GM19468 (cell line): ENCODE measurements around the gene DCTN2.

Source experiments
- ATAC-seq: cut with Tn5 transposase; IDR thresholded peaks from one replicate; pipeline ENCODE4 v1.9.1; 2021; ENCODE audit warnings: mild to moderate bottlenecking, moderate library complexity, moderate number of reproducible peaks; ENCODE audit not compliant: unreplicated experiment; ENCODE audit errors: extremely low read depth

DCTN2 gene

GRCh38 chr12:57550641-57551549 lies 3.9 kb upstream of the DCTN2 start:
- no peak for ATAC-seq

- ATAC-seq = no peak
Observed at GRCh38 chr12:57549909-57550640, 3.1 kb upstream of the DCTN2 start, which contains the start of gene KIF5A. Gene KIF5A, plus strand, starts transcription at chr12:57550044. Its CDS starts 228 bp downstream, at chr12:57550272.

- no peak for ATAC-seq
Observed at GRCh38 chr12:57549203-57549908, 2.4 kb upstream of the DCTN2 start.

GRCh38 chr12:57548488-57548887 lies 1.5 kb upstream of the DCTN2 start:
- no peak for ATAC-seq

- no peak for ATAC-seq
Observed at GRCh38 chr12:57548013-57548315, 972 bp upstream of the DCTN2 start.

DNA sequence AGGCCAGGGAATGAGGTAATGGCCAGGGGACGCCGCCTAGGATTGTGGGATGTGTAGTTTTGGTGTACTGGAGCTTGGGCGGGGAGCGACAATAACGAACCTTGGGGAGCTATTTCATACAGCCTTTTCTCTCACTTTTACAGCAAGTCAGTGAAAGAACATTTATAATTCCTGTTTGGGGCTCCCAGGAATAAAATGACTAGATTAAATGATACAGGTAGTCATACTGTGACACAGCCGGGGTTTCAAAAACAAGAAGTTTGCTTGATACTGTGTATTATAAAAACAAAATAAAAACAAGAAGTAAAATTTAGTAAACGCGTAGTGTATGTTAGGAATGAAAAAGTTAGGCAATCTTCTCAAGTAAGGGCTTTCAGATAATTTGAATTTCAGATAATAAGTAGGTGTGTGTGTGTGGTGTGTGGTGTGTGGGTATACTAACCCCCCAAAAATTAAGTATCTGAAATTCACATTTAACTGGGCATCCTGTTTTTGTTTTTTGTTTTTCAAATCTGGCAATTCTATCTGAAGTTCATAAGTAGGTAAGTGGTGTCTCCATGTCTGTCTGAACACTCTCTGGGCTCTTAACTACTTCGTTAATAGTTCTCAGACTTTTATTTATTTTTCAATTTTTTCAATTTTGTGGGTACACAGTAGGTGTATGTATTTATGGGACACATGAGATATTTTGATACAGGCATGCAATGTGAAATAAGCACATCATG lies 458 bp upstream of the DCTN2 start:
- no peak for ATAC-seq

DNA sequence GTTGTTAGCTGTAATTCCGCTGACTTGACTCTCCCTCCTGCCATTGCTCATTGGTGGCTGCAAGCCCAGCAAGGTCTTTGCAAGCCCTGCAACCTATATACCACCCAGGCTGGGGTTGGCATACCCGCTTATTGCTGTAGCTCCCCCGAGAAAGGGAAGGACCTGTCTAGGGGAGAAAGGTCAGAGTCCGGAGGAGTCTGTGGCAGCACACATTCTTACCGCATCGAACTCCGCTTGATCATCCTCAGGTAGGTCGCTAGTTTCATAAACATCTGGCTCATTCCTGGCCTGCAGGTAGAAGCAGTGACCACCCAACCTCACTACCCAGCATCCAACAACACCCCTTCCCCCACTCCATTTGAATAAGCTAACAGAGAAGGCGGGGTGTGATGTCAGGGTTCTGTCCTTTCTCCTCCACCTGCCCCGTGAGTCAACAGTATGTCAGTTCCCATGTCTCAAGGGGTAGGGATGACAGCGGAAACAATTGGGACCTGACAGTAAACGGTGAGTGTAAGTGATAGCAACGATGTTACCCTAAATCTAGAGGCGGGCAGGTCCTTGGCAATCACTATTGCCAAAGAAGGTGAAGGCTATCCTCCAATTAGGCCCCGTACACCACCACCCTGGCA lies 1.1 kb downstream of the DCTN2 start:
- no peak for ATAC-seq

GRCh38 chr12:57543581-57543980 lies 3.4 kb downstream of the DCTN2 start:
- ATAC-seq = no peak

DNA sequence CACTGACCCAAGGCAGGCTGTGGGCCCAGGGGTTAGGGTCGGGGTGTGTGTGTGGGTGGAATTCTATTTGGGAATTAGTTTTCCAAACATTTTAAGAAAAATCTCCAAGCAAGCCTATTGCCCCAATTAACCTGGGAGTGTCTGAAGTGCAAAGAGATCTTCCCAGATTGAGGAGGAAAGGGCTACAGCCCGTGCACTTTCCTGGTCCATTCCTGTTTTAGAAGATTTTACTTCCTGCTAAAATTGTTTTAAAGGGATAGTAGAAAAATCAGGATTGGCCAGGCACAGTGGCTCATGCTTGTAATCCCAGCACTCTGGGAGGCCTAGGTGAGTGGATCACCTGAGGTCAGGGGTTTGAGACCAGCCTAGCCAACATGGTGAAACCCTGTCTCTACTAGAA lies 5.3 kb downstream of the DCTN2 start:
- ATAC-seq = no peak

GRCh38 chr12:57541001-57541400 lies 6.0 kb downstream of the DCTN2 start:
- no peak for ATAC-seq

- no peak for ATAC-seq
Observed at GRCh38 chr12:57539134-57539768, 7.7 kb downstream of the DCTN2 start.

DNA sequence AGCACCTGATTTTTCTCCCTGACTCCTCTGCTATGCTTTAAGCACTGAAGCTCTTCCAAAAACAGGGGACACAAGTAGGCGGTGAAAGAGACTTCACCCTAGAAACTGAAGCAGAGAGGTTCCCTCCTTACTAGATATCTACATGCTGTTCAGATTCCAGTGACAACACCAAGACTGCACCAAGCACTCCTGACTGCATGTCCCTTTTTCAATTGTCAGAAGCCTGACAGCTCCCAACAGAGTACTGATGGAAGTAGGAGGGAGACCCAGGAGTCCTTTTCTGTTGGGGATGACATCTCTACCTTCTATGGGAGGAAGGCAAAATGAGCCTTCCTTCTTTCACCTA lies 10.4 kb downstream of the DCTN2 start:
- ATAC-seq = no peak

DNA sequence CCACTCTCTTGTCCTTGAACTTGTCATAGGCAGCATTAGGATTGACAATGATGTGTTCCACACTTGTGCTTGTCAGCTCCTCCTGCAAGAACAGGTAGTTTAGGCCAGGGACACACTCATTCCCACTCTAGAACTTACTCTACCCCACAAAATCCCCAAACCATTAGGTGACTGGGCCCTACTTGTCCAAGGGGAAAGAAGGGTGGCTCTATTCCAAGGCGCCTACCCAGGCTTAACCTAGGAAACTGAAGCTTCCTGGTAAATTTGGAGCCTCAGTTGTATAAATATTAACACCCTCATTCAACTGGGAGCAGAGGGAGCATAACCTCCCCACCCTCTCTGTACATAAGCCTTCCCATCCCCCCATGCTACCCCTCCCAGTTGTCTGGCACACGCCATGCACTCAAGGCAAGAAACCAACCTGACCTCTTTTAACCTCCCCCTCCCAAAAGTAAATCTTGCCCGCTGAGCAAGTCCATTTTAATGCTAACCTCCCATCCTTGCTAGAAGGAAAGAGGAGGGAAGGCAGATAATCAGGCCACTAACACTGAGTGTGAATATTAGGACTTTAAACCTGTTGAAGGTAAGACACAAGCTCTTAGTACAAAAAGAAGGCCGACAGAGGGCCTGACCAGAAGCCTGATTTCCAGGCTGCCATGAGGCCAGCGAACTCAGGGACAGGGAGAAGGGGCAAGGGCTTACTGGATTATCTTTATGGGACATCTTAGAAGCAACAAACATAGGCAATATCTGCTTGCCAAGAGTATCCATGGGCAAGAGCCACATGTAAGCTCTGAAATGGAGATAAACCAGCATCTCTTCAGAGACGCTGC lies 11.0 kb downstream of the DCTN2 start:
- ATAC-seq = no peak

- no peak for ATAC-seq
Observed at GRCh38 chr12:57534991-57535543, 11.9 kb downstream of the DCTN2 start.

DNA sequence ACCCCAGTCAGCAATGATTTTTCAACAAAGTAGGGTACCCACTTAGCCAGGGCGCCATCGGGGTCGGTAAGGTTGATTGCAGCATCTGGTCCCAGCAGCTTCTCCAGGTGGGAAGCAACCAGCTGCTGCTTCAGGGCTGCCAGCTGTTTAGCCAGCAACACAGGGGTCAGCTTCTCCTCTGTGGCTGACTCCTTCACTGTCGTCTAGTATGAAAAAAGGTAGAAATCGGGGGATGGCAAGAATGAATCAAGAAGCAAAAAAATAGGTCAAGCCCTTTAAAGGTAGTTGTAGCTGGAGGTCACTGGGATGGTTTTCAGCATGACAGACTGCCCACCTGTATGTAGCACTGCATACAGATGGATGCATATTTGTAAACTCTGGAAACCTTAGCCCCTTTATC lies 12.7 kb downstream of the DCTN2 start:
- ATAC-seq = no peak

DNA sequence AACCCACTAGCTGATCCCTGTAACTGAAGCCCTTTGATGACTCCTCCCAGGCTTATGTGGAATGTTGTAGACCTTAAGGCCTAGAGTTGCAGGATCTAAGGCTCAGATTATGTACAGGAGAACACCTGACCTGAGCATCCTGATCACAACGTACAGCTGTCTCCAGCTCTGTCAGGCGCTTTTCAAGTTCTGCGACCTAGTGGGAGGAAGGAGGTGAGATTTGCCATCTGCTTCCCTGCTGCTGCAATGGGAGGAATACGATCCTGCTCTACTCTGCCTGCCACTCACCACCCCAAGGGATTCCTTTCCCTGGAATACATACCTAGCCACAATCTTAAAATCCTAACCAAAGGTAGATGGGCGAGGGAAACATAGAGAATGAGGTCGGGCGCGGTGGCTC lies 13.9 kb downstream of the DCTN2 start:
- ATAC-seq = no peak

GRCh38 chr12:57531836-57532235 lies 15.2 kb downstream of the DCTN2 start:
- no peak for ATAC-seq

- ATAC-seq = no peak
Observed at GRCh38 chr12:57530396-57531142, 16.4 kb downstream of the DCTN2 start.
